GM21423 (cell line): Measurements from ENCODE around the gene TMEM179.

Experiments used
- ATAC-seq: cut with Tn5 transposase; IDR thresholded peaks from one replicate; pipeline ENCODE4 v1.9.1; 2021; ENCODE audit warnings: mild to moderate bottlenecking, moderate library complexity; ENCODE audit not compliant: unreplicated experiment

TMEM179 gene

DNA sequence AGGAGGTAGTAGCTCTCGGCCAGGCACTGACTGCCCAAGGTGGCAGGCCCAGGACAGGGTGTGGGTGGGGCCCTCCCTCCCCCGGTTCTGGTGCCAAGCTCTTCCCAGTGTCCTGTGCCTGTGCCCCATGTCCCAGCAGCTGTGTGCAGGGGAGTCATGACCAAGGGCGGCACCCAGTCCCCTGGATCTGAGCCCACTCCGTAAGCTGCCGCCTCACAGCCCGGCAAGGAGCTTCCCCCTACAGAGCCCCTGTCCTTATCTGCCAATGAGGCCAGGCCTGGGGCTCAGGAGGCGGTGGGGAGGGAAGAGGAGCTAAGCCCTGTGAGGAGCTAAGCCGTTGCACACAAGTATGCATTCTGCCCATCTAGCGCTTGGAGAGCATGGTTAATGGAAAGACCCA, 30.6 kb downstream of the TMEM179 start:
- no peak for ATAC-seq

DNA sequence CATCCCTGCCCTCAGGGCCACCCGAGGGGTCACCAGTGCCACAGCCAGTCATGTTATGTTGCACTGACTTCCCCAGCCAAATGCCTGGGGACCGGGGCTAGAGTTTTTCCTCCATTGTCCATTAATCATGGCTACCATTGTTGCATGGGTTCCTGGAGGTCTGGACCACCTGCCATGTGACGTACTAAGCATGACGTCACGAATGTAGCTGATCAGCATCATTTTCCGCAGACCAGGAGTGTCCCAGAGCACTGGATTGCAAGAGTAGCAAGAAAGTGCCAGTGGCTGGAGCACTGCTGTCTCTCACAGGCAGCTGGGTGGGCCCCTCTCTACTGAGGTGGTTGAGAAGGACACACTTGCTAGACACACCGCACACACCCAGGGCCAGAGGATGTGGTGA, 31.9 kb downstream of the TMEM179 start:
- ATAC-seq: no peak

DNA sequence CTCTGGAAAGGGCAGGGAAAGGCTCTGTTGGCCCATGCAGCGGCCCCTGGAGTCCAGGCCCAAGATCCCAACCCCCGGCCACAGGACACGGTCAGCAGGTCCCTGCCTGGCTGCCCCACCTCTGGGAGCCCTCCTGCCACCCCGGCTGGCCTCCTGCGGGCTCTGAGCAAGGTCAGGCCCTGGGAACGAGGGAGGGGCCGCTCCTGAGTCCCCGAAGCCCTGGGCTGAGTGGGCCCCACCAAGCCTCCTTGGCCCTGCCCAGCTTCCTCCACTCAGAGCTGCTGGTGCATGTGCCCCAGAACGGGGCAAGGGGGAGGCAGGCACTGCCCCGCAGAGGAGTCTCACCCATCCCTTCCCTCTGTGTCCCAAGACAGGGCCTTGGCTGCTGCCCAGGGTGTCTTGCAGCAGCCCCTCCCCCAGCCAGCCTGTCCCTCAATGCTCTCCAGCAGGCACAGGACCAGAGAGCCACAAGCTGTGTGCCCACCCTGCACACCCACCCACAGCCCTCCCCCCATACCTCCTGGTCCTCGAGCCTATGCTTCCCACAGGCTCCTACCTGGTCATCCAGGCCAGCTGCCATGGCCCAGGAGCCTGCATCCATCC, 32.4 kb downstream of the TMEM179 start:
- ATAC-seq: no peak

DNA sequence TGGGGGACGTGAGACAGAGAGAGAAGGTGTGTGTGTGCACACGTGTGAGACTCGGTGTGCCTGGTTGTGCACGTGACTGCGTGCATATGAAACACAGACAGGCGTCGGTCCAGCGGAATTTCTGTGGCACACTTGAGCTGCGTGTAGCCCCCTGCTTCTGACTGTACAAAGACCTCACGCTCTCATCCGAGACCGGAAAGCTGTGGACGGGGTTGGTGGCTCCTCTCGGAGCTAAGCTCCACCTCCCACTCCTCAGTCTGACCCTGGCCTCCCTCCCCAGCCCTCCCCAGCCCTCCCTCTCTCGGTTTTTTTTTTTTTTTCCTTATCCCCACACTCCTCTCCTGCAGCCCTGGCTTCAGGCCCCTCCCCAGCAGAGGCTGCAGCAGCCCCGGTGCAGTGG, 33.3 kb downstream of the TMEM179 start:
- no peak for ATAC-seq

DNA sequence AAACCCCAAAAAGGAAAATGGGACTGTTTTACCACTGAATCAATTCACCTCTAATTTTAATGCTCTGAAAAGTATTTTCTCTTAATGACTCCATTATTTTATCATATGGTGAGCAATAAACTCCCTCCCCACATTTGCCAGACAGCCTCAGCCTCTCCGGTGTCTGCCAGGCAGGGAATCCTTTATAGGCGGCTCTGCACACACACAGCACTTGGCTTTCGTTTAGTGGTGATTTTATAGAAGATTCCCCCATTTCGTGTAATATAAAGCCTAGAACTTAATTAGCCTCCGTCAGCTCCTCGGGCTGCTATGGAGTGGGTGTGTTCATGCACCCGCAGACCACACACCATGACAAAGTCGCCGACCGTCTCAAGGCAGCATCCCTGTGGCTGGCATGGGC, 35.1 kb downstream of the TMEM179 start:
- no peak for ATAC-seq

DNA sequence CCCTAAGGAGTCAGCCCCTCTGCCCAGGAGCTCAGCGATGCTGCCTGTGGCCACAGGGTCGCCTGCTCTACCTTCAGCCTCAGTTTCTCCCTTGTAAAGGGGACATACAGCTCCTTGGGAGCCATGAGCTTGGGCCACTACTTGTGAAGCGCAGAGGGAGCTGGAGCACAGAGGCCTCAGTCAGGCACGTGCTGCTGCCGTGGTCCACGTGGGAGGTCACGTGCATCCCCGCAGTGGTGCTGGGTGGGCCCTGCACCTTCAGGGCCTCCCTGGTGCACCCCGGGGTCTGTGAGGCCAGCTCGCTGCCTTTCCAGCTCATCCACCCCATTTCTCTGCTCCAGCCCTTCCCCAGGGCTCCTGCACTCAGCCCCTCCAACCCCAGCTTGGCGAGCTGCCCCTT, 36.0 kb downstream of the TMEM179 start:
- no peak for ATAC-seq

DNA sequence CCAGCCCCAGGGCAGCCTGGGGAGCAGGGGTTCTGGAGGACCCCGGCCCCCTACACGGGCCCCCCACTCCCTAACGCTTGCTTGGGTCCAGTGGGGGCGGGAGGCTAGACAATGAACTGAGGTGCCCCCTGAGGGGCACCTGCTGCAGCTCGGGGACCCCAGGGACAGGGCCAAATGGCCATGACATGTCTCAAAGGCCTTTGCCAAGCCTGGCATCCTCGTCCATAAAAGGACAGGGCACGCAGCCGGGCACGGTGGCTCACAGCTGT, 36.7 kb downstream of the TMEM179 start:
- ATAC-seq: no peak

DNA sequence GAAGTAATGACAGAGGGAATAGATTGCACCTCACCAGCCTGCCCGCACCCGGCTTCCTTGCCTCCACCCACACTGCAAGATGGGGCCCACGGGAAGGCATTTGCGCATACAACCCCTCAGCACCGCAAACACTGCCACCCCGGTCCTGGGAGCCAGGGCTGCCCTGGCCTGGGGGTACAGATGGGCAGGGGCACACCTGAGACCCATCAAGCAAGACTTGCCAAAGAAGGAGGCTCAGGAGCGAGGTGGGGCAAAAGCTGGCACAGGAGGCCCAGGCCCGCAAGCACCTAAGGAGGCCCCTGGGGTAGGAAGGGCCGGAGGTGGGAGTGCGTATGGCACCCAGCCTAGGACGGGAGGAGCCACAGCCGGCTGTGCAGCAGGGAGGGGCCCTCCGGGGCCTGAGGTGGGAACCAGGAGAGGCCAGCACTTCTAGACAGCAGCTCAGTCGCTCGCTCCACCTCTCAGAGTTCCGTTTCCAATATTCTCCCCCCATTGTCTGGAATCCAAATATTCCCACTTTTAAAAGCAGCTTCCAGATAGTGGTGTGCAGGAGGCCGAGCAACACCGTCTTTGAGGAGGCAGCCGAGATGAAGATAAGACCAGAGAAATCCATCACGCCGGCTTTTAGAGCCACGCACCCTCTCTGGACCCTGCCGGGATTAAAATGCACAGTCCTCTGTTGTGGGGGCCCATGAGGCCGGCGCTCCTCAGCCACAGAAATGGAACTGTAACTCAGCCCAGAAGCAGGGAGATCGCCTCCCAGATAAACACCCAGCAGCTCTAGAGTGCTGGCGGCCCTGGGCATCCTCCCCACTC, 37.2 kb downstream of the TMEM179 start:
- ATAC-seq: no peak

DNA sequence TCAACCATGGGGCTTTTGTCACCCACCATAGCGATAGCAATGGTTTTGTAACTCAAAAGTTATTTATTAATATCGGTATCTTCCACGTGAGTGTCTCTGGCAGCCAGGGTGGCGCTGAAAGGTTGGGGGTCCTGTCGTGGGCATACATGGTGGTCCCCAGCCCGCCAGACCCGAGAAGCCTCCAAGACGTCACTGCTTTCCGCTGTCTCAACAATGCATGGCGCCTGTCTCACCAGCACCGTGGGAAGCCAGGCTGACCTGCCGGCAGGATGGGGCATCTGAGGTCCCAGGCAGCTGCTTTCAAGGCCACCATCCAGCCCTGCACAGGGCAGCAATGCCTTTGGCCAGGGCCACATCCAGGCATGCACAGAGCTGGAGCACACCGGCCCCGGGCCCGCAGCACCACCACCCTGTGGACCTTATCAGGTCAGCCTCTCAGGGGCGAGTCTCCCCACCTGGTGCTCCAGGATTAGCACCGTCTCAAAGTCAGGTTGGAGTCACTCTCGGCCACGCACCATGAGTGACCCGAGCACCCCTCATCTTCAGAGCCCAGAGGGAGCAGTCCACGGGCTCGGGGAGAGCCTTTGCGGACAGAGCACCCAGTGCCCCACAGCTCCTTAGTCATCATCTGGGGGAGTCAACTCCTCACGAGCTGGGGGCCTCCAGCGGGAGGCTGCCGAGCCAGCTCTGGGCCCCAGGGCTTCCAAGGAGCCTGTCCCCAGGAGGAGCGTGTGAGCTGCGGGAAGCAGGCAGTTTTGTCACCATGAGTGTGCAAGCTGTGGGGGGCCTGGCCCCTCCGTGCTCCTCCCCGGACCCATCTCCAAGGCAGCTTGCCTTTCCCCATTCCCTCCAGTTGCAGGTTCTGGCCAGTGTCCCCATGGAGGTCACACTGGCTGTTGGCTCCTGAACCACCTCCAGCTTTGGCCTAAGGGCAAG, 39.6 kb downstream of the TMEM179 start:
- ATAC-seq: no peak

DNA sequence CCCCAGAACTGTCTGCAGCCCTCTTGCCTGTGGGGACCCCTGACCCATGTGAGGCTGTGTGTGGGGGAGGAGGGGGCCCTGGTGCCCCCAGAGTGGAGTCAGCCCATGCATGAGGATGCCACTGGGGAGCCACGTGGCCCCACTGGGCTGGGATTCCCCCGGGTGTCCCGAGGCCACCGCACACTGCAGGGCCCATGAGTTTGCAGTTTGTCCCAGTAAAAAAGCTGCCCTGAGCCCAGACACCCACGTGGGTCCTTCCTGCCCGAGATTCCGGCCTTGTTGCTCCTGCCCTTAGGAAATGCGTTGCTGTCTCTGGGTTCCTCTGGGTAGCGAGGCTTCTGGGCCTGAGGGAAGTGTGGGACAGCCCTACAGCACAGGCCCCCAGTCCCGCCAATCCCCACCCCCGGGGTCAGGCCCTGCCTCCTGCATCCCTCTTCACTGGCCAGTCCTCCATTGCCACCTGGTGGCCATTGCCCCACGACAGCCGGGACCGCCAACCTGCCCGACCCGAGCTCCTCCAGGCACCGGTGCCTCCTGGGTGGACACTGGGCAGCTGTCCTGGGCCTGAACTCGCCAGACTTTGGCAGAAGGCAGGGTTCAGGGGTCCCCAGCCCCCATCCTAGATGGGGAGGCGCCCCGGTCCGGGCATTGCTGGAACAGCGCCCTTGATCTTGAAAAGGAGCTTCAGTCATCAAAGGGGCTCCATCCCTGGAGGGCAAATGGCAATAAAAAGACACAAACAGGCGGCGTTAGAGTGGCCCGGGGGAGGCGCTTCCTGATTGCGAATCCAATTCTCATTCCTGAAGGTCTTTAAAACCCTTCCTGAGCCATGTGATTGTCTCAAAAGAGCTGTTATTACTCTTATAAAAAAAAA, 40.6 kb downstream of the TMEM179 start:
- no peak for ATAC-seq

DNA sequence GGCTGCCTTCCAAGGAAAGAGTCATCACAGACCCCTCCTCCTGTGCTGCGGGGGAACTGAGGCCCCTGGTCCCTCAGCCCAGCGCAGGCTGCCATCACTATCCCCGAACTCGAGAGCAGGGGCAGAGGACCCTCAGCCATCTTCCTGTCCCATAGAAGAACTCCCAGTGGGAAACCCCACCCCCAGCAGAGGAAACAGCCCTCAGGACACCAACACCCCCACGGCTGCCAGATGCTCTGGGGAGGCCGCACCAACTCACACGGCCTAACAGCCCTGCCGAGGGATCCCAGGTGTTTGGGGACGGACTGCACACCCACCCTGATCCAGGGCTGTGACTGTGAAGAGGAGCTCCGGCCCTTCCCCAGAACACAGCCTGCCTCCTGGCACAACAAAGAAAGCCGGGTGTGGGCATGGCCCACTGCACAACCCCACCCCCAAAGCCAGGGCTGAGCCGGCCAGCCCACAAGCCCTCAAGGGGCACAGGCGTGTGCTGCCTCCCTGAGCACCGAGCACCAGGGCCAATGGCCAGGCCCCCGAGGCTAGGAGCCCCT, 41.3 kb downstream of the TMEM179 start:
- no peak for ATAC-seq

DNA sequence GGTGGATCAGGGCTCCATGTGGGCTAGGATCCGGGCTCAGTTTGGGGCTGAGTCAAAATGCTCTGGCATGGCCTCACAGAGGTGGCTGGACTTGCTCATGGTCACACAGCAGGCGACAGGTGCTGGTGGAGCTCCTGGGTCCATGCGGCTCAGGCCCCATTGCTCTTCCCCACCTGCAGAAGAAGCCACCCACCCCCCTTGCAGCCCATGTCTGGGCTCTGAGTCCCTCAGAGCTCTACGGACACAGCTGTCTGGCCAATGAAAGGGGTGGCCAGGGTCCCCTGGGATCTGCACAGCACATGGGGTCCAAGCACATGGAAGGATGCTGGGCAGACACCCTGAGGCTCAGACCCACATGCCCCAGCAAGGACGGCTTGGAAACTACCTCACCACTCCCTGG, 42.0 kb downstream of the TMEM179 start:
- ATAC-seq: no peak

DNA sequence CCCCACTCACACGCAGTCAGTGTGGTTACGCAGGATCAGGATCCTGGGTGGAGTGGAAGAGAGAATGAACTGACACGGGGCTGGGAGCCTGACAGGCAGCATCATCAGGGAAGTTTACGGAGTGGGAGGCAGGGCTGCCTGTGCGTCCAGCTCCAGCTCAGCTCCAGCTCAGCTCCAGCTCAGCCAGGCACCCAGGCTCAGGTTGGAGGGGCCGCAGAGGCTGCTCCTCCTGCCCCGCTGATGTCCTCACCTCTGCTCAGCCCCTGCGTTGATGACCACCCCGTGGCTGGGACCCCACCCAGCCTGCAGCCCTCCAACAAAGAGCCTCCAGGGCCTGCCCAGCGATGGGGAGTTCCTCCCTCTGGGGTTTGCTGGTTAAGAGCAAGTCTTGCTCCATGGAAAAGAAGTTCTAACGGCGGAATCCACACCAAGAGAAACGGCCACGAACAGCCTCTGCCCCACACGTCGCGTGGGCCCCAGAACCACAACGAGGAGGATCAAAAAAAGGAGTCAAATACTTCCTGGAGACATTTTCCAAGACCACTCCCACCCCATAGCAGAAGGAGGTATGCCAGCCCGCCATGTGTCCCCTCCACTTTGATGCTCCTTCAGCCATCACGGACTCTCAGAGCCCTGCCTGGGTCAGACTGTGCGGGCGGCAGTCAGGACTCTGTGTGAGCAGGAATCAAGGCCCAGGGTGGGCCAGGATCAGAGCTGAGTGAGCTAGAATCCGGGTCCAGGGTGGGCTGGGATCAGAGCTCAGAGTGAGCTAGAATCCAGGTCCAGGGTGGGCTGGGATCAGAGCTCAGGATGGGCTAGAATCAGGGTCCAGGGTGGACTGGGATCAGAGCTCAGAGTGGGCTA, 42.7 kb downstream of the TMEM179 start:
- no peak for ATAC-seq

DNA sequence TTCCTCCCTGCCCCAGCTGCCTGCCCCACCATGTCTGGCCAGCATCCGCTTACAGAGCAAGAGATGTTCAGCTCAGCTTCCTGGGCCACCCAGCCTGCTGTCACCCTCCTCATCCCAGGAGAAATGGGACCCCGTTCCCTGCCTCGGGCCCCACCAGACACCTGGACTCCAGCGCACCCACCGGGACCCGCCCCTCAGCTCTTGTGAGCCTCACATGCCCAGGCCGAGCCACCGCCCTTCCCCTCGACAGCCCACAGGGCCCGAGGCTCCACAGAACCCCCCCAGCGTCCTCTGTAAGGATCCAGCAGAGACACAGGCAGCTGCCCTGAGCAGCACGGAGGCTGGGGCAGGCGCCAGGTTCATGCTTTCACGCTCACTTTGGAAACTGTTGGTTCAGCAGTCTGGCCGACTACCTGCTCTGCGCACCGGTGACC, 43.4 kb downstream of the TMEM179 start:
- no peak for ATAC-seq

DNA sequence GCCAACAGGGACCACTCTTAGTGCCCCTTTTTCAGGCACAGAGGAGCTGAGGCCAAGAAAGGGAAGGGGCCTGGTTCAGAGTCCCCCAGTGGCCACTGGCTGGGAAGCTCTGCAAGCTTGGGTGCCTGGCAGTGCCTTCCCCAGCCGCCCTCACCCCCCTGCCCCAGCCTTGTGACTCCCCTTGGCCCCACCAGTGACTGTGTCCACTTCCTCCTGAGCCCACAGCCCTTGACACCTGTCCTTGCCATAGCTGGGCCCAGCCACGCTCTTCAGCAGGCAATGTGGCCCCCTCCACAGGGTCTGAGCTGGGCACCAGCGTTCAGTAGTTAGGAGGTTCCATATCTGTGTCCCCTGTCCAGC, 44.0 kb downstream of the TMEM179 start:
- no peak for ATAC-seq

DNA sequence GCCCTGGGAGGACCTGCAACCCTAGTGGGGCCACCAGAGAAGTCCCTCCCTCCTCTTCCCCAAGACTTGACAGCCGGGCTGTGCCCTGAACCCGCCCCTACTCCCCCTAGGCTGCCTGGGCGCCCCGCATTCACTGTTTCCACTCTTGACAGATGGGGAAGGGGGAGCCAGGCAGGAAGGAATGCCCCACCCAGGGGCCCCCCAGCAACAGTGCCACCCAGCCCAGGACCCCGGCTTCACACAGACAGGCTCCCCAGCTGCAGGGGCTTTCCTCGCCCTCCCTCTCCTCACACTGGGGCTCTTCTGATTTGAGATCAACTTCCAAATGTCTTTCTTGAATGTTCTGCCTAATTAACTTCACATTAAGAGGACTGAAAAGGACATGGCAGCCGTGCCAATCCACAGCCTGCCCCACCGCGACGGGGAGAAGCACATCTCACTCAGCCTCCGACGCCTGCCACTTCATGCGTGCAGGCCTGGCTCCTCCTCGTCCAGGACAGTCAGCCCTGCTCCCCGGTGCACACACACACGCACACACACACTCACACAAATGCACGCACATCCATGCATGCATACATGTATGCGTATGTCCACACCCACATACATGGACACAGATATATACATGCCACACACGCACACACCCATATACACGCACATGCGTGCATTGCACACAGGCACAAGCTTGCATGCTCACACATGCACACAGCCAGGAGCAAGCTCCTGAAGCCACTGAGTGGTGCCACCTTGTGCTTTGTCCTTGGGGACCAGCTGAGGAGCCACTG, 44.6 kb downstream of the TMEM179 start:
- no peak for ATAC-seq

DNA sequence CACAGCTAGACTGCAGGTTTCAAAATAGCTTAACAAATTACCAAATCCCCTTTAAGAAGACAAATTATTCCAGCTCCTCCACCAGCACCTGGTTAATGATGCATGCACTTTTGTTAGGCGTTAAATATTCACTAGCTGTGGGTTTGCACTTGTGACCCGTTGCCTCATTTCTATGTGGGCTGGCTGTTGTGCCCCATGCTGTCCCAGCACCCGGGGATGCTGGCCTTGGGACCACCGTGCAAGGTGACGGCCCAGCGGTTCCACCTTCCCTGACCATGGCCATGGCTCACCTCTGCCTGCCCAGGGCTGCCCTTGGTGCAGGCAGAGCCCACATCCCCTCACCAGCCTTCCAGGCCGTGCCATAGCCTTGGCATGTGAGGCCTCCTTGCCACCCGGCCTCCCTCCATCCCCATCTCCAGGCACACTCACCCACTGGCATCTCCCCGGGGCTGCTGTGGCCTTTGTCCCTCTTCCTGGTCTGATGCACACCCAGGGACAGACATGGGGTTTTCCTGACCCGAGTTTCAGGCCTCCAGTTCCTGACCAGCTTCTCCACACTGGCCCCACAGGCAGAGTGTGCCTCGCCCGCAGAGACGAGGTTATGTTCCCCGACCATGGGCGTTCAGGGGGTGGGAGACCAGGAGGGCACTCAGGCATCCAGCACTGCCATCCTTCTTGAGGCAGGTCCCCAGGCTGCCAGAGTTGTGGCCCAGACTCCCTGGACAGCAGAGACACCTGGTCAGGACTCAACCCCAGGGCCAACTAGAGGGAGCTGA, 45.4 kb downstream of the TMEM179 start:
- no peak for ATAC-seq
